Dedifferentiated amniotic fluid mesenchymal stem cell (primary cell): Measurements from ENCODE around the gene GYPC.
"Not testable (repeated sequence)": the region's sequence is repeated elsewhere in the genome, so short reads cannot be mapped to it uniquely, and the experiment has no call there.

Source experiments
- DNase-seq: peaks from one replicate; pipeline ENCODE4 v3.0.0-alpha.2; 2016; ENCODE audit errors: extremely low spot score

Gene GYPC

GRCh38 chr2:126699018-126699417 lies 43.1 kb downstream of the GYPC start:
- DNase-seq, result no peak

GRCh38 chr2:126699716-126700581 lies 44.0 kb downstream of the GYPC start:
- DNase-seq, result no peak

- no peak for DNase-seq
Observed at GRCh38 chr2:126700677-126701076, 44.7 kb downstream of the GYPC start.

GRCh38 chr2:126703311-126703710 lies 47.4 kb downstream of the GYPC start:
- DNase-seq, result no peak

GRCh38 chr2:126704434-126705160 lies 48.6 kb downstream of the GYPC start:
- no peak for DNase-seq

- no peak for DNase-seq
Observed at GRCh38 chr2:126707191-126707590, 51.2 kb downstream of the GYPC start.

- DNase-seq, result no peak
Observed at GRCh38 chr2:126707941-126708340, 52.0 kb downstream of the GYPC start.

- no peak for DNase-seq
Observed at GRCh38 chr2:126714191-126714965, 58.4 kb downstream of the GYPC start.

- DNase-seq, result no peak
Observed at GRCh38 chr2:126715111-126715510, 59.2 kb downstream of the GYPC start.

- DNase-seq, result no peak
Observed at GRCh38 chr2:126715576-126716406, 59.8 kb downstream of the GYPC start.

- DNase-seq, result not testable (repeated sequence)
Observed at GRCh38 chr2:126717277-126717676, 61.3 kb downstream of the GYPC start.

- no peak for DNase-seq
Observed at GRCh38 chr2:126717928-126718327, 62.0 kb downstream of the GYPC start.

- no peak for DNase-seq
Observed at GRCh38 chr2:126719191-126719832, 63.4 kb downstream of the GYPC start.

GRCh38 chr2:126719833-126720351 lies 63.9 kb downstream of the GYPC start:
- DNase-seq, result no peak

GRCh38 chr2:126720638-126721037 lies 64.7 kb downstream of the GYPC start:
- no peak for DNase-seq

- no peak for DNase-seq
Observed at GRCh38 chr2:126722081-126722480, 66.1 kb downstream of the GYPC start.

- DNase-seq, result no peak
Observed at GRCh38 chr2:126722546-126722945, 66.6 kb downstream of the GYPC start.

GRCh38 chr2:126723281-126723815 lies 67.4 kb downstream of the GYPC start:
- no peak for DNase-seq

- no peak for DNase-seq
Observed at GRCh38 chr2:126725580-126725979, 69.6 kb downstream of the GYPC start.

- no peak for DNase-seq
Observed at GRCh38 chr2:126729896-126730295, 73.9 kb downstream of the GYPC start.
